Measurements from ENCODE around the gene SORCS1. TPM values are rescaled to one million over a fixed set of nuclear protein-coding genes. Genes with fewer than 3 reads are reported as not detected.

The SORCS1 gene
- total RNA-seq, 1 experiment from 2014 or later = not detected

DNA sequence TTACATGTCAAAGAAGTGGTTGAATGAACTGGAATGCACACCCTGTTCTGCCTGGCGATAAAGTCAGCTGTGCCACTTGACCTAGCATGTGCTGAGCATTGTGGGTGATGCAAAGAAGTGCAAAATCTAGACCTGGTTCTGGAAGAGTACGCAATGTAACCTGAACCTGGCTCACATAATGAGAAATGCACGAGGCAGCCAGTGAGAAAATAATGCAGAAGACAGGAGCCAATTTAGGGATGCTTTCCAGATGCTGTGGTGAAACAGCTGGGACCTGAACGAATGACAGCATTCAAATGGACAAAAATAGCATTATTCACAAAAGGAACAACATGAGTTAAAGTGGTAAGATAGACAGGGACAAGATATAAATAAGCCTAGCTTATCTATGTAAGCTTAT lies 402.6 kb downstream of the SORCS1 start:
- RAD21 ChIA-PET (ENCODE audit: low non-redundant PET in 1 of 2, low total read pairs in 2 of 2, uncharacterized antibody in 2 of 2, unreplicated experiment in 2 of 2) = no interaction called here
- no peaks in the 10 kb centered on the region for H3K79me2 ChIP-seq (ENCODE audit: insufficient read depth, low read length)
- no peaks in the 10 kb centered on the region for H4K20me1 ChIP-seq (ENCODE audit: insufficient read depth)
- intact Hi-C loops (cut with micrococcal nuclease) = no loop called here
- BruUV-seq (replicated peaks) = no TSS peak
- H3K27ac ChIP-seq (ENCODE audit: low read depth, low read length) = no peak overlapping the region
- H3K9ac ChIP-seq (ENCODE audit: low read length) = no peak overlapping the region
- H2AFZ ChIP-seq (ENCODE audit: low read depth, low read length, poor library complexity, severe bottlenecking) = no peak overlapping the region
- POLR2A ChIA-PET = no interaction called here
- TF ChIP-seq YY1 (IDR thresholded peaks at IDR 0.05; ENCODE audit: extremely low read depth, insufficient replicate concordance, low read depth, low read length) (no peak), ZFX (IDR thresholded peaks at IDR 0.05) (no peak)
- DNase-seq (ENCODE audit: low read depth, low spot score) (no peak), ATAC-seq (no peak)
- no peaks in the 10 kb centered on the region for H3K4me1 ChIP-seq (ENCODE audit: control insufficient read depth in 1 of 2, insufficient read depth in 2 of 2, low read length in 2 of 2)
- H3K9me3 ChIP-seq (ENCODE audit: control insufficient read depth in 1 of 2, insufficient read depth in 1 of 2, low read depth in 1 of 2, low read length in 2 of 2) = peaks cover 29 to 34% of the 10 kb centered on the region in 2 experiments; a peak in 2 of 4 replicates
- CTCF ChIA-PET = no interaction called here
- H3K4me2 ChIP-seq (ENCODE audit: low read length) = no peak overlapping the region
- no peaks in the 10 kb centered on the region for H3K27me3 ChIP-seq (ENCODE audit: insufficient read depth, low read length)
- H3K36me3 ChIP-seq (ENCODE audit: control insufficient read depth in 1 of 2, insufficient read depth in 2 of 2, low read length in 2 of 2) = no peaks in the 10 kb centered on the region
- no peak overlapping the region for H3K4me3 ChIP-seq (replicated peaks in 1 of 2; ENCODE audit: low read depth in 1 of 2, low read length in 2 of 2)
- H3K9me2 ChIP-seq (ENCODE audit: insufficient read depth) = no peaks in the 10 kb centered on the region

DNA sequence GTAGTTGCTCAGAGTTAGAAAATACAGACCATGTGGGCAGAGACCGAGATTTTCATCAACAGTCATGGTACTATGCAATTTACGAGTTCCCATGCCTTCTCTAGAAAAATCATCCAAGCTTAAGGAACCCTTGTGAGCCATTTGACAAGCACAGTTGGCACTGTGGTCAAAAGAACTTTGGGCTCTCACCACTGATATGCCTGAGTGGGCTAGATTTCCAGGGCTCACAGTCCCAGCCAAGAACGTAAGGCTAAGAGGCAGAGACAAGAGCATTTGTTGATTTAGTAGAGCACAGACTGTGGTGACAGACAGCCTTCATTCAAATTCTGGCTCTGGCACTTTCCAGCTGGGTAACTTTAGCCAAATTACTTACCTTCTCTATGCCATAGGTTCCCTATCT lies 407.0 kb downstream of the SORCS1 start:
- Histone ChIP-seq H3K27ac (ENCODE audit: low read depth, low read length) (no peak overlapping the region), H3K9me2 (ENCODE audit: insufficient read depth) (no peaks in the 10 kb centered on the region), H2AFZ (ENCODE audit: low read depth, low read length, poor library complexity, severe bottlenecking) (no peak overlapping the region), H3K79me2 (ENCODE audit: insufficient read depth, low read length) (no peaks in the 10 kb centered on the region), H3K9ac (ENCODE audit: low read length) (no peak overlapping the region), H4K20me1 (ENCODE audit: insufficient read depth) (no peaks in the 10 kb centered on the region), H3K27me3 (ENCODE audit: insufficient read depth, low read length) (no peaks in the 10 kb centered on the region), H3K4me1 (ENCODE audit: control insufficient read depth in 1 of 2, insufficient read depth in 2 of 2, low read length in 2 of 2) (no peaks in the 10 kb centered on the region), H3K9me3 (ENCODE audit: control insufficient read depth in 1 of 2, insufficient read depth in 1 of 2, low read depth in 1 of 2, low read length in 2 of 2) (peaks cover 20 to 23% of the 10 kb centered on the region in 2 experiments; a peak in 2 of 4 replicates), H3K4me2 (ENCODE audit: low read length) (no peak overlapping the region), H3K4me3 (replicated peaks in 1 of 2; ENCODE audit: low read depth in 1 of 2, low read length in 2 of 2) (no peak overlapping the region), H3K36me3 (ENCODE audit: control insufficient read depth in 1 of 2, insufficient read depth in 2 of 2, low read length in 2 of 2) (no peaks in the 10 kb centered on the region)
- DNase-seq (ENCODE audit: low read depth, low spot score) (no peak), ATAC-seq (no peak)
- no TSS peak for BruUV-seq (replicated peaks)
- ChIA-PET CTCF (no interaction called here), POLR2A (no interaction called here), RAD21 (ENCODE audit: low non-redundant PET in 1 of 2, low total read pairs in 2 of 2, uncharacterized antibody in 2 of 2, unreplicated experiment in 2 of 2) (no interaction called here)
- TF ChIP-seq, protein P1, sequence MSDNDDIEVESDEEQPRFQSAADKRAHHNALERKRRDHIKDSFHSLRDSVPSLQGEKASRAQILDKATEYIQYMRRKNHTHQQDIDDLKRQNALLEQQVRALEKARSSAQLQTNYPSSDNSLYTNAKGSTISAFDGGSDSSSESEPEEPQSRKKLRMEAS (IDR thresholded peaks at IDR 0.05) = no peak
- no peak for TF ChIP-seq ZFX (IDR thresholded peaks at IDR 0.05)
- no peak for TF ChIP-seq YY1 (IDR thresholded peaks at IDR 0.05; ENCODE audit: extremely low read depth, insufficient replicate concordance, low read depth, low read length)
- TF ChIP-seq SRF (IDR thresholded peaks at IDR 0.05; ENCODE audit: low read depth) = no peak
- no peak for TF ChIP-seq POLR2AphosphoS5 (IDR thresholded peaks at IDR 0.05; ENCODE audit: low read depth, low read length)
- no peak for TF ChIP-seq EZH2phosphoT487 (IDR thresholded peaks at IDR 0.05; ENCODE audit: borderline replicate concordance)
- TF ChIP-seq EZH2 (IDR thresholded peaks at IDR 0.05) = no peak
- TF ChIP-seq, protein P2, sequence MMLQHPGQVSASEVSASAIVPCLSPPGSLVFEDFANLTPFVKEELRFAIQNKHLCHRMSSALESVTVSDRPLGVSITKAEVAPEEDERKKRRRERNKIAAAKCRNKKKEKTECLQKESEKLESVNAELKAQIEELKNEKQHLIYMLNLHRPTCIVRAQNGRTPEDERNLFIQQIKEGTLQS (IDR thresholded peaks at IDR 0.05) = no peak
- intact Hi-C loops (cut with micrococcal nuclease) = no loop called here

All from HCT116 (cell line).